Transverse colon (tissue), 4 donors: Measurements from ENCODE around the gene RPTOR. TPM values are rescaled to one million over a fixed set of nuclear protein-coding genes. Genes with fewer than 3 reads are reported as not detected.

ENCODE experiments used
- DNase-seq: peaks from one replicate; pipeline ENCODE4 v3.0.0-alpha.2; 2019
- H3K27ac ChIP-seq, 4 donors: fragments of 200-600 bp; sonication (generic); 2 replicates each; pipeline ENCODE4 v1.5.1; 2016 to 2018; ENCODE audit warnings: inconsistent platforms in 4 of 4
- H3K27me3 ChIP-seq: fragments of 200-600 bp; sonication (generic); 2 replicates; pipeline ENCODE4 v1.5.1; 2017; ENCODE audit warnings: inconsistent platforms
- H3K36me3 ChIP-seq, 4 donors: fragments of 200-600 bp; sonication (generic); 2 replicates each; pipeline ENCODE4 v1.5.1; 2017 to 2019; ENCODE audit warnings: inconsistent platforms in 4 of 4
- H3K4me1 ChIP-seq, 4 donors: fragments of 200-600 bp; sonication (generic); 2 replicates each; pipeline ENCODE4 v1.5.1; 2017 to 2020; ENCODE audit warnings: inconsistent platforms in 4 of 4
- H3K4me3 ChIP-seq, 4 donors: fragments of 200-600 bp; sonication (generic); 1 replicate in 1 of 4; 2 replicates in 3 of 4; pipeline versions ENCODE4 v1.5.1 to v1.6.1; 2017 to 2019; ENCODE audit warnings: inconsistent platforms in 4 of 4
- H3K9me3 ChIP-seq, 2 donors: fragments of 200-600 bp; sonication (generic); 2 replicates each; pipeline ENCODE4 v1.5.1; 2017 to 2019; ENCODE audit warnings: inconsistent platforms in 2 of 2
- CTCF ChIP-seq, 5 experiments: fragments of 200-600 bp in 3 of 5; fragments of 450-650 bp in 2 of 5; sonication (generic) in 3 of 5; IDR thresholded peaks; 1 replicate in 2 of 5; 2 replicates in 3 of 5; pipeline ENCODE4 v1.5.1; 2016 to 2017; ENCODE audit warnings: antibody characterized with exemption in 5 of 5, inconsistent platforms in 3 of 5, mild to moderate bottlenecking in 2 of 5, moderate library complexity in 1 of 5
- EP300 ChIP-seq: sonication (generic); formaldehyde crosslinking; IDR thresholded peaks from one replicate; pipeline ENCODE4 v1.6.1; 2017; ENCODE audit warnings: antibody characterized with exemption, low read depth
- POLR2A ChIP-seq: fragments of 450-650 bp; IDR thresholded peaks from one replicate; pipeline ENCODE4 v1.6.1; 2016; ENCODE audit warnings: antibody characterized with exemption, mild to moderate bottlenecking, moderate library complexity
- POLR2AphosphoS5 ChIP-seq, 3 donors: sonication (generic); formaldehyde crosslinking; IDR thresholded peaks; one replicate each; pipeline ENCODE4 v1.6.1; 2016; ENCODE audit warnings: antibody characterized with exemption in 3 of 3
- WGBS, 2 donors: methylation state at CpG; one replicate each; pipeline ENCODE4 v1.1.5; 2018; ENCODE audit warnings: low coverage in 1 of 2; 5-methylcytosine and 5-hydroxymethylcytosine counted together
- in situ Hi-C, 4 donors: fragments of 200-750 bp; cut with MboI; loops; one replicate each; pipeline versions ENCODE4 v1.15.0 to v1.15.1; 2017; ENCODE audit warnings: low sequenced_read_pairs in 3 of 4, low pct_ligation_motif_present in 1 of 4, low pct_unique_long_range_greater_than_20kb in 1 of 4
- intact Hi-C: fragments of 100-400 bp; cut with DNase I; formaldehyde crosslinking; loops from one replicate; pipeline ENCODE4 v1.15.1; 2023; ENCODE audit warnings: low total_unique reads
- total RNA-seq, 4 donors: library from RNA; depleted of rRNA; stranded (reverse); fragments of >200 nt; gene quantifications; one replicate each; pipeline ENCODE4 v1.1.0, GENCODE V29; 2016

Gene RPTOR
- total RNA-seq, 4 donors from 2014 or later, result 28.9 to 79.3 (median 48.0) TPM

GRCh38 chr17:80747469-80747868, 202.8 kb downstream of the RPTOR start:
- in situ Hi-C loops (no loop called here), intact Hi-C loops (no loop called here)
- H3K36me3 ChIP-seq, result no peaks in the 10 kb centered on the region
- H3K27me3 ChIP-seq, result no peaks in the 10 kb centered on the region
- no peak overlapping the region for H3K27ac ChIP-seq
- 97% methylated on average over 9 of the region's 9 CpGs; no CpG with 5 or more reads in 1 of the 2 donors for WGBS, 2 donors
- peaks cover 0 to 19% (median 3%) of the 10 kb centered on the region in 4 donors for H3K4me1 ChIP-seq
- H3K9me3 ChIP-seq, result no peaks in the 10 kb centered on the region
- H3K4me3 ChIP-seq, result no peak overlapping the region
- no peak for TF ChIP-seq POLR2A
- no peak for TF ChIP-seq CTCF (IDR thresholded peaks at IDR 0.05)
- no peak for TF ChIP-seq POLR2AphosphoS5 (IDR thresholded peaks at IDR 0.05)
- TF ChIP-seq EP300, result no peak
- no peak for DNase-seq

GRCh38 chr17:80749611-80750010, 205.0 kb downstream of the RPTOR start:
- 96 to 100% methylated on average over 2 to 3 of the region's 3 CpGs for WGBS, 2 donors
- intact Hi-C loops (no loop called here), in situ Hi-C loops (no loop called here)
- H3K4me3 ChIP-seq, result no peak overlapping the region
- peaks cover 0 to 10% (median 0%) of the 10 kb centered on the region in 4 donors for H3K36me3 ChIP-seq
- no peak for DNase-seq
- no peak overlapping the region for H3K27ac ChIP-seq
- TF ChIP-seq POLR2A (no peak), EP300 (no peak), POLR2AphosphoS5 (IDR thresholded peaks at IDR 0.05) (no peak), CTCF (IDR thresholded peaks at IDR 0.05) (no peak)
- H3K4me1 ChIP-seq, result peaks cover 0 to 19% (median 3%) of the 10 kb centered on the region in 4 donors
- H3K9me3 ChIP-seq, result no peaks in the 10 kb centered on the region
- H3K27me3 ChIP-seq, result no peaks in the 10 kb centered on the region

GRCh38 chr17:80750263-80750662, 205.6 kb downstream of the RPTOR start:
- DNase-seq, result no peak
- TF ChIP-seq CTCF (IDR thresholded peaks at IDR 0.05), result no peak
- TF ChIP-seq EP300, result no peak
- no peak for TF ChIP-seq POLR2AphosphoS5 (IDR thresholded peaks at IDR 0.05)
- no peak for TF ChIP-seq POLR2A
- H3K4me3 ChIP-seq, result no peak overlapping the region
- H3K4me1 ChIP-seq, result peaks cover 0 to 19% (median 3%) of the 10 kb centered on the region in 4 donors
- 54 to 88% methylated on average over 3 to 14 of the region's 14 CpGs for WGBS, 2 donors
- H3K9me3 ChIP-seq, result no peaks in the 10 kb centered on the region
- in situ Hi-C loops, result no loop called here
- intact Hi-C loops, result no loop called here
- peak overlapping the region in 1 of 4 donors; percentile 76 for H3K27ac ChIP-seq
- peaks cover 0 to 10% (median 0%) of the 10 kb centered on the region in 4 donors for H3K36me3 ChIP-seq
- H3K27me3 ChIP-seq, result no peaks in the 10 kb centered on the region

- Histone ChIP-seq H3K4me3 (no peak overlapping the region), H3K9me3 (no peaks in the 10 kb centered on the region), H3K4me1 (peaks cover 0 to 19% (median 3%) of the 10 kb centered on the region in 4 donors), H3K27me3 (no peaks in the 10 kb centered on the region), H3K36me3 (peaks cover 0 to 10% (median 0%) of the 10 kb centered on the region in 4 donors), H3K27ac (peak overlapping the region; percentile 25 to 76 (median 55))
- 77 to 84% methylated on average over 12 to 30 of the region's 30 CpGs for WGBS, 2 donors
- in situ Hi-C loops, result no loop called here
- intact Hi-C loops, result no loop called here
- TF ChIP-seq EP300 (no peak), POLR2A (no peak), CTCF (IDR thresholded peaks at IDR 0.05) (no peak), POLR2AphosphoS5 (IDR thresholded peaks at IDR 0.05) (peak in 1 of 3 donors; percentile 20)
- peak; percentile 39 for DNase-seq
Measured at GRCh38 chr17:80751070-80751945, 206.7 kb downstream of the RPTOR start.
